NCI-H2029 (cell line): ENCODE data around the gene HEXA.

Source experiments
- DNase-seq: peaks from one replicate; lab custom pipeline; 2025; lab: John Stamatoyannopoulos, UW

Gene HEXA

GRCh38 chr15:72319360-72319984 is 56.3 kb downstream of the HEXA start:
- no peak for DNase-seq

GRCh38 chr15:72318408-72318942 is 57.3 kb downstream of the HEXA start:
- no peak for DNase-seq

GRCh38 chr15:72315706-72316370 is 60.0 kb downstream of the HEXA start:
- DNase-seq: no peak

GRCh38 chr15:72313881-72314280 is 61.9 kb downstream of the HEXA start:
- DNase-seq: no peak

GRCh38 chr15:72313448-72313840 is 62.4 kb downstream of the HEXA start:
- no peak for DNase-seq

- peak; percentile 42 for DNase-seq
Observed at GRCh38 chr15:72312605-72313447, 63.0 kb downstream of the HEXA start.

- DNase-seq: no peak
Observed at GRCh38 chr15:72307026-72307425, 68.8 kb downstream of the HEXA start.

- no peak for DNase-seq
Observed at GRCh38 chr15:72306211-72306785, 69.5 kb downstream of the HEXA start.

GRCh38 chr15:72304596-72304995 is 71.2 kb downstream of the HEXA start:
- DNase-seq: no peak

GRCh38 chr15:72302955-72303354 is 72.9 kb downstream of the HEXA start:
- no peak for DNase-seq
